Ovary (tissue), 3 donors: ENCODE results near the gene ASB5.

Experiments used
- EP300 ChIP-seq: sonication (generic); formaldehyde crosslinking; IDR thresholded peaks from one replicate; pipeline ENCODE4 v1.6.1; 2017; ENCODE audit warnings: antibody characterized with exemption
- POLR2A ChIP-seq: fragments of 450-650 bp; IDR thresholded peaks from one replicate; pipeline ENCODE4 v1.6.1; 2017; ENCODE audit warnings: antibody characterized with exemption, mild to moderate bottlenecking, moderate library complexity
- TF ChIP-seq, protein P1 (sequence below), 3 donors: fragments of 450-650 bp in 2 of 3; fragments of 200-600 bp in 1 of 3; IDR thresholded peaks; one replicate each; pipeline versions ENCODE4 v1.5.1 to v1.8.0; 2016 to 2022; ENCODE audit warnings: antibody characterized with exemption in 3 of 3, mild to moderate bottlenecking in 1 of 3
- donor health status: DM: no; HTN: no; CAD: no.

DNA sequence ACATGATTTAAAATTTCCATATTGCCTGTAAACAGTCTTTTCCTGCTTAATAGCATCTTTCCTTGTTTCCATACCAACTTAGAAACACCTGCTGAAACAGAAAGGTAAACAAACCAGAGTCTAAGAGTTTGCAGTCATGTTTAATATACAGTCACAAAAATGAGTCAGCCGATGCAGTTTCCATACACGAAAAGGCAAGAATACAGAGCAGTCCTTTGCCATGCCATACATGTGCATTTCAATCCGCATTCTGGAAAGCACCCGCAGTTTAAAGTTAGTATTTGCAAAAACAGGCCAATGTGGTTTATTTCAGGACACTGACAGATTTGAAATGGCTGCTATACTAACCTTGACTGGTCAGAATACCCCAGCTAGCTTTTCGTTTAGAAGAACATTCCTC lies 32.1 kb downstream of the ASB5 start:
- TF ChIP-seq, protein P1, sequence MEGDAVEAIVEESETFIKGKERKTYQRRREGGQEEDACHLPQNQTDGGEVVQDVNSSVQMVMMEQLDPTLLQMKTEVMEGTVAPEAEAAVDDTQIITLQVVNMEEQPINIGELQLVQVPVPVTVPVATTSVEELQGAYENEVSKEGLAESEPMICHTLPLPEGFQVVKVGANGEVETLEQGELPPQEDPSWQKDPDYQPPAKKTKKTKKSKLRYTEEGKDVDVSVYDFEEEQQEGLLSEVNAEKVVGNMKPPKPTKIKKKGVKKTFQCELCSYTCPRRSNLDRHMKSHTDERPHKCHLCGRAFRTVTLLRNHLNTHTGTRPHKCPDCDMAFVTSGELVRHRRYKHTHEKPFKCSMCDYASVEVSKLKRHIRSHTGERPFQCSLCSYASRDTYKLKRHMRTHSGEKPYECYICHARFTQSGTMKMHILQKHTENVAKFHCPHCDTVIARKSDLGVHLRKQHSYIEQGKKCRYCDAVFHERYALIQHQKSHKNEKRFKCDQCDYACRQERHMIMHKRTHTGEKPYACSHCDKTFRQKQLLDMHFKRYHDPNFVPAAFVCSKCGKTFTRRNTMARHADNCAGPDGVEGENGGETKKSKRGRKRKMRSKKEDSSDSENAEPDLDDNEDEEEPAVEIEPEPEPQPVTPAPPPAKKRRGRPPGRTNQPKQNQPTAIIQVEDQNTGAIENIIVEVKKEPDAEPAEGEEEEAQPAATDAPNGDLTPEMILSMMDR (IDR thresholded peaks at IDR 0.05), result no peak
- no peak for TF ChIP-seq POLR2A
- TF ChIP-seq EP300, result no peak
